A204.1 (cell line): ENCODE measurements around the gene RNH1.

Experiments used
- FAIRE-seq: peaks from 2 replicates; lab custom pipeline; 2012; peaks lifted over from hg19 to GRCh38; lab: Jason Lieb, UNC

Gene RNH1

GRCh38 chr11:537622-538430 lies 30.8 kb upstream of the RNH1 start:
- FAIRE-seq, result no peak

GRCh38 chr11:536841-537621 lies 30.0 kb upstream of the RNH1 start, which contains the start of gene LRRC56:
TSS of gene LRRC56 (plus strand) at chr11:537527. CDS start at chr11:540685, 3,158 bp downstream.
- FAIRE-seq, result no peak

GRCh38 chr11:535519-536454 lies 28.7 kb upstream of the RNH1 start, which contains the start of gene HRAS:
TSS of gene HRAS (minus strand) at chr11:535576.
- no peak for FAIRE-seq

DNA sequence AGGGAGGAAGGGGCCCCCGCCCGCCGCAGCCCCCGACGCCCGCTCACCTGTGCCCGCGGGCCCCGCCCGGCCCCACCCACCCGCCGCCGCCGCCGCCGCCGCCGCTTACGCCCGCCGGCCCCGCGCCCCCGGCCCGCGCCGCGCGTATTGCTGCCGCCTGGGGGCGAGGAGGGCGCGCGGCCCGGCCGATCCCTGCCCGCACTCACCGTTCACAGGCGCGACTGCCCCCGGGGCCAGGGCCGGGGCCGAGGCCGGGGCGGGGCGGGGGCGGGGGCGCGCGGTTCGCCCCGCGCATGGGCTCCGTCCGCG lies 28.1 kb upstream of the RNH1 start:
- FAIRE-seq, result no peak

DNA sequence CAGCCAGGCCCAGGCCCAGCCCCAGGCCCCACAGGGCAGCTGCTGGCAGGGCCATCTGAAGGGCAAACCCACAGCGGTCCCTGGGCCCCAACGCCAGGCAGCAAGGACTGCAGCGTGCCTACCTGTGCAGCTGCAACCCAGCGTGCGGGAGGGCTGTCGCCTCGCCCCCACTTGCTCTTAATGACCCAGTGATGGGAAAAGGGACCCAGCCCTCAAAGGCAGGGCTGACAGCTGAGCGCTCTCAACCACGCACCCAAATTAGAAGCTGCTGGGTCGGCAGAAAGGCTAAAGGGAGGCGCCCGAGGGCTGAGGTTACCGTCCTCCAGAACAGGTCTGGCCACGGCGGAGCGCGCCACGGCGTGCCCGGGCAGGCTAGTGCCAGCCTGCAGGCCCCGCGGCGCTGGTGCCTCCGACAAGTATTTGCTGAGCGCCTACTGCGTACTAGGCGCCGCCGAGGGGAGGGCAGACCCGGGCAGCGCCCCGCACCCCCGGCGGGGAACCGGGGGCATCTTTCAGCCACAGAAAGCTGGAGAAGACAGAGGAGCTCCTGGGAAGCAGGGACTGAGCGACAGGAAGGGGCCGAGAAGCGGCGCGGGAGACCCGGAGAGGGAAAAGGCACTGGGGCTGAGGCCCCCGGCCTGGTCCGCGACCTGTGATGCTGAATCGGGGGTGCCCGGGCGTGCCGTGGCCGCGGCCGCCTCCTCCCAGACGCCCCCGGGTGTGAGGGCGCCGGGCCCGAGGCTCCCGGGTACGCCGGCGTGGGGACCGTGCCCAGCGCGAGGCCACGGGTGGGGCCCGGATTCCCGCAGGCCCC lies 27.6 kb upstream of the RNH1 start:
- FAIRE-seq, result no peak

DNA sequence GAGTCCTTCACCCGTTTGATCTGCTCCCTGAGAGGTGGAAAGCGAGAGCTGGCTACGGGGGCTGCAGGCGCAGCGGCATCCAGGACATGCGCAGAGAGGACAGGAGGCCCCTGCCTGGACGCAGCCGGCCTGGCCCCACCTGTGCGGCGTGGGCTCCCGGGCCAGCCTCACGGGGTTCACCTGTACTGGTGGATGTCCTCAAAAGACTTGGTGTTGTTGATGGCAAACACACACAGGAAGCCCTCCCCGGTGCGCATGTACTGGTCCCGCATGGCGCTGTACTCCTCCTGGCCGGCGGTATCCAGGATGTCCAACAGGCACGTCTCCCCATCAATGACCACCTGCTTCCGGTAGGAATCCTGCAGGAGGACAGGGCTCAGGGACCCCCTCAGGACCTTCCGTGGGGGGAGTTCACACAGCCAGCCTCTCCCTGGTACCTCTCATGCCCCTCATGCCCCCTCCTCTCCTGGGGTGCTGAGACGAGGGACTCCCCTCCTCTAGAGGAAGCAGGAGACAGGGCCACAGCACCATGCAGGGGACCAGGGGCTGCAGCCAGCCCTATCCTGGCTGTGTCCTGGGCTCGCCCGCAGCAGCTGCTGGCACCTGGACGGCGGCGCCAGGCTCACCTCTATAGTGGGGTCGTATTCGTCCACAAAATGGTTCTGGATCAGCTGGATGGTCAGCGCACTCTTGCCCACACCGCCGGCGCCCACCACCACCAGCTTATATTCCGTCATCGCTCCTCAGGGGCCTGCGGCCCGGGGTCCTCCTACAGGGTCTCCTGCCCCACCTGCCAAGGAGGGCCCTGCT lies 26.7 kb upstream of the RNH1 start:
- no peak for FAIRE-seq

- no peak for FAIRE-seq
These were observed 26.0 kb upstream of the RNH1 start for GRCh38 chr11:532986-533585.

DNA sequence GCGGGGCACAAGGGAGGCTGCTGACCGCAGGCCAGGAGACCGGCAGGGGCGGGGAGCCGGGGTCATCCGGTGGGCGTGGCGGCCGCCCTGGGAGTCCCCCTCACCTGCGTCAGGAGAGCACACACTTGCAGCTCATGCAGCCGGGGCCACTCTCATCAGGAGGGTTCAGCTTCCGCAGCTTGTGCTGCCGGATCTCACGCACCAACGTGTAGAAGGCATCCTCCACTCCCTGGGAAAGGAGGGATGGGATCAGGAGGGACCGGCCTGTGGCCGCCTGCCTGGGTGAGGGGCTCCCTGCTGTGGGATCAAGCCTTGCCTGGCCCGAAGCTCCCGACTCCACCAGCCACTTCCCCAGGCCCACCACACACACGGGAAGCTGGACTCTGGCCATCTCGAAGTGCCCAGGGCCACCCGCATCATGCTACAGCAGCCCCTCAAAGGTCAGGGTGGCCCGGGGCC lies 25.5 kb upstream of the RNH1 start:
- FAIRE-seq, result no peak

DNA sequence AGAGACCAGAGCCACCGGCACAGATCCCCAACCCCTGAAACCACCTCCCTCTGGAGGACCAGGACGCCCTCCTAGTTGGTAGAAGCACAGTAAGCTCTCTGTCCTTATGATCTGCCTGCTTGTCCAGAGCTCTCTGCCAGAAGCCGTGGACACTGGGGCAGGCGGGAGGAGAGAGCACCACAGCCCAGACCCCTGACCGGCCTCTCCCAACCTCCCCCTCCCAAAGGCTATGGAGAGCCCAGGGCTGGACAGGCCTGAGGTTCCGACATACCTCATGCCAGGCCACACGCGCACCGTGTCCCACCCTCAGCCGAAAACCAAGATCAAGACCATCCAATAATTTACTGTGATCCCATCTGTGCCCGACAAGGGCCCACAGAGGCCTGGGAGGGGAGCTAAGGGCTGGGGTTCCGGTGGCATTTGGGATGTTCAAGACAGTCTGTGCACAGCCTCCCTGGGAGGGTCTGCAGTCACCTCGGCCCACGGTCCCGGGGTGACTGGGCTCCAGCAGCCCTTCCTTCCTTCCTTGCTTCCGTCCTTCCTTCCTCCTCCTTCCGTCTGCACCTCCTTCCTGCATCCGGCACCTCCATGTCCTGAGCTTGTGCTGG lies 25.0 kb upstream of the RNH1 start:
- no peak for FAIRE-seq

DNA sequence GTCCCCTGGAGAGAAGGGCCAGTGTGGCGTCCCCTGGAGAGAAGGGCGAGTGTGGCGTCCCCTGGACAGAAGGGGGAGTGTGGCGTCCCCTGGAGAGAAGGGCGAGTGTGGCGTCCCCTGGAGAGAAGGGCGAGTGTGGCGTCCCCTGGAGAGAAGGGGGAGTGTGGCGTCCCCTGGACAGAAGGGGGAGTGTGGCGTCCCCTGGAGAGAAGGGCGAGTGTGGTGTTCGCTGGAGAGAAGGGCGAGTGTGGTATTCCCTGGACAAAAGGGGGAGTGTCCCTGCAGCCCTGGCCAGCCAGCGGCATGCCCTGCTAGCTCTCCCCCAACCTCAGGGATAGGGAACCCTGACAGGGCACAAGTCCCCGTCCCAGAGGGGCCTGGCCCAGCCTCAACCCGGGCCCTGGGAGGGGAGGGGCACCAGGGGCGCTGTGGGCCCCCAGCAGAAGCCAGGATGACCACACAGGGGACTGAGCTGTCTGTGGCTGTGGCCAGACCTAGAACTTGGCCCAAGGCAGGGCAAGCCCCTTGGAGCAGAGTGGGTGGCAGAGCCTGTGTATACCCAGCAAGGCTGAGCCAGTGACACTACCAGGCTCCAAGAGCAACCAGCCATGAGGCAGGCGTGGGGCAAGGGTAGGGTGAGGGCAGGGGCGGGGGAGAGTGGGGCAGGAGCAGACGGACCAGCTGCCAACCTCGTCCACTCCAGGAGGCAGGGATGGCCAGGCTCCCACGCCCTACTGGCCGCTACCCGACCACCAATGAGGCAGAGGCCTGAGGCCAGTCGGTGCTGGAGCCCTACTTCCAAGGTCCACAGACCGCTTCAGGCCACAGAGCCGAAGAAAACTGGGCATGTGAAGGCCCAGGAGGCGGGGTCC lies 24.2 kb upstream of the RNH1 start:
- no peak for FAIRE-seq

DNA sequence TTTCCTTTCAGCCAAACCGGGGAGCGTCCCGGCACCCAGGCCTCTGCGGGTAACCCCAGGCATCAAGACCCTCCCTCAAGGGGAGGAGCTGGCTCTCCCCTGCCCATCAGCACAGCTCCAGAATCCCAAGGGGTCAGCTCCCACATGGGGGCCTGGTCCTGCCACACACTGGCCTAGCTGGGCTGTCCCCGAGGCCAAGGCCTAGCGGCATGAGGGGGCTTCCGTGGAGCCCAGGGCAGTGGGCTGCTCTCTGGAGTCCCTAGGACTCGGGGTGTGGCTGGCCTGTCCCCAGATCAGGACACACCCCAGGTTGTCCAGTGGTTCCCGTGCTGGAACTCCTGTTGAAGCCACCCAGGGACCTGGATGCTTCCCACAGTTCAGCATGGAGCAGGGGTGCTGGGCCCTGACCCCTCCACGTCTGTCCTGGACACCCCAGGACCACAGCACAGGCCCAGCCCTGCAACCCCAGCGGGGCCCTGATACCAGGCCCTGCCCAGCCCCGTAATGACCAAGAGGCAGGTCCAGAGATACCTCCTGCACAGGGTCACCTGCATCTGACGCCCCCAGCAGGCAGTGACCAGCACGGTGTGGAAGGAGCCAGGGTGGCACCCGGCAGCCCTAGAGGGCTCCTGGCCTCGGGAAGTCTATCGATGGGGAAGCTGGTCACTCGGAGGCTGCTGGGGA lies 22.8 kb upstream of the RNH1 start:
- no peak for FAIRE-seq

- FAIRE-seq, result no peak
These were observed 22.0 kb upstream of the RNH1 start for GRCh38 chr11:528815-529727.

DNA sequence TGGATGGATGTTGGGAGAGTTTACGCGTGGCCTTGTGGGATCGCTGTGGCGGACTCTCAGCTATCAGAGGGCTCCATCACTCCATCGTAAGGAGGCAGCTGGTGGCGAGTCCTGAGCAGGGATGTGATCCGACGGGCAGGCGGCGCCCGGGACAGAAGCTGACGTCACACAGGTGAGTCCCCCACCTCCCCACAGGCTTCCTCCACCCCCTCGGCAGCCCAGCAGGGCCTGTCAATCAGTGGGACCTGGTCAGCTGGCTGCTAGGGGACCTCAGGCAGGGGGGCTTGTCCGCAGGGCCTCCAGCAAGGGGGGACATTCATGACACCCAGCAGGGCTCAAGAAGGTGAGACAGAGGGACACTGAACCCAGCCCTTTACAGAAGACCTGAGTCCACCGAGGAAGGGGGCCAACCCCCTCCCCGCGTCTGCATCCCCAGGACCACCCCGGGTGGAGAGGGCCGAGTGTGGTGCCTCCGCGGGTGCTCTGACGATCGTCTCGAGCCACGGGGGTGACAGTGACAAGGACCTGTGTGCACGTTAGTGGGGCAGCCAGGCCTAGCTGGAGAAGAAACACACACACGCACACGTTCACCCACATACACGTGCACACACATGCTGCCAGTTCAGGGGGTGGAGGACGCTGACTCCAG lies 21.2 kb upstream of the RNH1 start:
- no peak for FAIRE-seq

DNA sequence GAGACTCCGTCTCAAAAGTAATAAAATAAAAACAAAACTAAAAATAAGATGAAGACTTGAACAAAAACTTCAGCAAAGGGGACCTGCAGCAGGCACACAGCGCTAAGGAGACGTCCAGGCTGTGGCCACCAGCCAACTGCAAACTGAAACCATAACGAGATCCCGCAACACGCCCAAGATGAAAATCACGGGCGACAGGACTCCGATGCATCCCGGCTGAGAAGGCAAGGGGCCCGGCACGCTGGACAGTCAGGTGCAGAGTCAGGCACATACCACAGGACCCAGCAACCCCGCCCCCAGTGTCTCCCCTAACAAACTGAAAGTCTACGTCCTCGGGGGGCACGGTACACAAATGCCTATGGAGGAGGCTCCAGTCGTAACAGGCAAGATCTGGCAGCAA lies 19.1 kb upstream of the RNH1 start:
- FAIRE-seq, result no peak

GRCh38 chr11:521177-521688 lies 14.2 kb upstream of the RNH1 start:
- no peak for FAIRE-seq

DNA sequence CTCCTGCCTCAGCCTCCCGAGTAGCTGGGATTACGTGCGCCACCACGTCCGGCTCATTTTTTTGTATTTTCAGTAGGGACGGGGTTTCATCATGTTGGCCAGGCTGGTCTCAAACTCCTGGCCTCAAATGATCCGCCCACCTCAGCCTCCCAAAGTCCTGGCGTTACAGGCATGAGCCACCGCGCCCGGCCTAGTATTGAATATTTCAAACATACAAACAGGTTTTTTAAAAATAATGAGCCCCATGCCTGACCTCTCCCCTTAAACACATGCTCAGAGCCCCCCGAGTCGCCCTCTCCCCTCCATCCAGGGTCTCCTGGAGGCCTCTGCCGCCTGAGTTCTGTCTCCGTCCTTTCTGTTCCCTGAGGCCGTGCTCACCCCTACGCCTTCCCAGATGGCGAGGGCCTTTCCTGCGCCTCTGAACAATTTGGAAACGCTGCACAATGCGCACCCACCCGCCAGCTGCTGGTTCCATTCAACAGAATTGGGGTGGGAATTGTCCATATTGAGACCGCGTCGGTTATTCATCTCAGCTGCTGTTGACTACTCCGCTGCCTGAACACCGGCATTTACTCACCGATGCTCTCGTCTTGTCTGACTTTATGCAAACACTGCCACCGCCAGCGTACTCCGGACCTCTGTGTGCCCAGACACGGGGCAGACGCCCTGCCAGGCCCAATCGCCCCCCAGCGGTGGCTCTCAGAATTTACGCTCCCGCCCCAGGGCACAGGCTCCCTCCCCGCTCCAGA lies 13.6 kb upstream of the RNH1 start:
- FAIRE-seq, result no peak
